Neural progenitor cell (in vitro differentiated cells): ENCODE measurements around the gene C1QBP. TPM values are rescaled to one million over a fixed set of nuclear protein-coding genes. Genes with fewer than 3 reads are reported as not detected.

Experiments used
- DNase-seq: peaks from one replicate; pipeline ENCODE4 v3.0.0-alpha.2; 2016; ENCODE audit warnings: low spot score
- H2AFZ ChIP-seq: fragments of 200-600 bp; sonication (generic); replicated peaks from 2 replicates; pipeline ENCODE4 v1.6.1; 2016; ENCODE audit warnings: antibody characterized with exemption
- H3F3A ChIP-seq: fragments of 200-600 bp; sonication (generic); 2 replicates; pipeline ENCODE4 v1.6.1; 2016; ENCODE audit warnings: antibody characterized with exemption, low read depth
- H3K27ac ChIP-seq: fragments of 200-600 bp; sonication (generic); 2 replicates; pipeline ENCODE4 v1.5.1; 2016; ENCODE audit warnings: mild to moderate bottlenecking
- H3K27me3 ChIP-seq: fragments of 200-600 bp; sonication (generic); 2 replicates; pipeline ENCODE4 v1.6.1; 2016; ENCODE audit warnings: mild to moderate bottlenecking, moderate library complexity
- H3K36me3 ChIP-seq: fragments of 200-600 bp; sonication (generic); 2 replicates; pipeline ENCODE4 v1.5.1; 2016
- H3K4me1 ChIP-seq: fragments of 200-600 bp; sonication (generic); 2 replicates; pipeline ENCODE4 v1.6.1; 2016; ENCODE audit warnings: mixed run types
- H3K4me2 ChIP-seq: fragments of 200-600 bp; sonication (generic); 2 replicates; pipeline ENCODE4 v1.6.1; 2016
- H3K4me3 ChIP-seq: fragments of 200-600 bp; sonication (generic); 2 replicates; pipeline ENCODE4 v1.5.1; 2016
- H3K79me2 ChIP-seq: fragments of 200-600 bp; sonication (generic); 2 replicates; pipeline ENCODE4 v1.6.1; 2016; ENCODE audit warnings: low read depth
- H3K9ac ChIP-seq: fragments of 200-600 bp; sonication (generic); 2 replicates; pipeline ENCODE4 v1.6.1; 2016
- H3K9me3 ChIP-seq: fragments of 200-600 bp; sonication (generic); 2 replicates; pipeline ENCODE4 v1.5.1; 2016; ENCODE audit warnings: low read depth
- H4K20me1 ChIP-seq: fragments of 200-600 bp; sonication (generic); 2 replicates; pipeline ENCODE4 v1.6.1; 2016; ENCODE audit warnings: low read depth
- H3K27ac Mint-ChIP-seq: 3 replicates; pipeline ENCODE4 v1.8.0; 2021; ENCODE audit warnings: mixed read lengths
- H3K27me3 Mint-ChIP-seq: 2 replicates; pipeline ENCODE4 v1.8.0; 2022; ENCODE audit warnings: low read depth, mild to moderate bottlenecking, inconsistent platforms, moderate library complexity, mixed read lengths; ENCODE audit not compliant: insufficient read depth
- H3K36me3 Mint-ChIP-seq: 3 replicates; pipeline ENCODE4 v1.8.0; 2021; ENCODE audit warnings: mixed read lengths
- H3K4me1 Mint-ChIP-seq: 3 replicates; pipeline ENCODE4 v1.8.0; 2021; ENCODE audit warnings: mixed read lengths
- H3K4me3 Mint-ChIP-seq: 3 replicates; pipeline ENCODE4 v1.8.0; 2021; ENCODE audit warnings: mild to moderate bottlenecking, moderate library complexity, mixed read lengths
- H3K9me3 Mint-ChIP-seq: 3 replicates; pipeline ENCODE4 v1.8.0; 2020; ENCODE audit warnings: mixed read lengths
- EZH2 ChIP-seq: fragments of 200-600 bp; sonication (generic); IDR thresholded peaks from 2 replicates; pipeline ENCODE4 v1.6.1; 2017; ENCODE audit warnings: antibody characterized with exemption, mild to moderate bottlenecking, moderate library complexity
- EZH2phosphoT487 ChIP-seq: fragments of 200-600 bp; sonication (generic); IDR thresholded peaks from 2 replicates; pipeline ENCODE4 v1.6.1; 2017; ENCODE audit warnings: antibody characterized with exemption
- total RNA-seq: library from RNA; depleted of rRNA; stranded (reverse); fragments of >200 nt; gene quantifications from 2 replicates; pipeline ENCODE4 v1.2.3, GENCODE V29; 2015; ENCODE audit warnings: low replicate concordance
- TF ChIP-seq, protein P1 (sequence below): fragments of 200-600 bp; sonication (generic); IDR thresholded peaks from 2 replicates; pipeline ENCODE4 v1.5.1; 2017; ENCODE audit warnings: antibody characterized with exemption, mild to moderate bottlenecking

The C1QBP gene
- total RNA-seq, 1 donor from 2014 or later: 254 TPM

- H3K36me3 ChIP-seq: peaks cover 31% of the 10 kb centered on the region
- no peak overlapping the region for H3K4me2 ChIP-seq
- H3K27ac ChIP-seq: no peak overlapping the region
- H3K9ac ChIP-seq: no peak overlapping the region
- Mint-ChIP-seq H3K4me3 (no peak overlapping the region), H3K27ac (no peak overlapping the region), H3K36me3 (peaks cover 53% of the 10 kb centered on the region), H3K9me3 (no peaks in the 10 kb centered on the region), H3K4me1 (peaks cover 5% of the 10 kb centered on the region), H3K27me3 (no peaks in the 10 kb centered on the region)
- H3K79me2 ChIP-seq: peaks cover 58% of the 10 kb centered on the region
- TF ChIP-seq EZH2phosphoT487: no peak
- no peak for TF ChIP-seq EZH2
- H2AFZ ChIP-seq: no peak overlapping the region
- no peaks in the 10 kb centered on the region for H3F3A ChIP-seq
- no peak overlapping the region for H3K4me3 ChIP-seq
- no peaks in the 10 kb centered on the region for H4K20me1 ChIP-seq
- DNase-seq: no peak
- H3K9me3 ChIP-seq: no peaks in the 10 kb centered on the region
- no peaks in the 10 kb centered on the region for H3K4me1 ChIP-seq
- no peaks in the 10 kb centered on the region for H3K27me3 ChIP-seq
Observed at GRCh38 chr17:5478992-5479391, 40.0 kb upstream of the C1QBP start.

DNA sequence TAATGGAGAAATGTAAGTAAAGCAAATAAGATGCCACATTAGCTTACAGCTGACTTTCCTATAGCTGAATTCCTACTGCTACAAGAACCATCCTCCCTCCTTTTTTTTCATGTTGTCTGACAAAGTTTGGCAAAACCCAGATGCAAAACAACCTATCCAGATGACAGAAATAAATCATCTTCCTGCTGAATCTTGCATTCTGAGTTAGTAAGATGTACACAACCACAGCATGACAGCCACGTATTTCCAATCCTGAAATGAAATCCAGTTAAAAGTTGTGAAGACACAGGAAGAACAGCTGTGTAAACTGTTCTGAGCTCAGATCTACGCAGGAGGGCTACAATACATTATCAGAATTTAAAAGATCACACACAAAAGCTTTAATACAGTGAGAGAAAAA lies 35.0 kb upstream of the C1QBP start:
- Histone ChIP-seq H3K27ac (no peak overlapping the region), H3F3A (peaks cover 33% of the 10 kb centered on the region), H3K4me2 (no peak overlapping the region), H3K36me3 (peaks cover 25% of the 10 kb centered on the region), H3K9me3 (no peaks in the 10 kb centered on the region), H3K27me3 (no peaks in the 10 kb centered on the region), H3K4me3 (no peak overlapping the region), H2AFZ (no peak overlapping the region), H3K9ac (no peak overlapping the region), H4K20me1 (no peaks in the 10 kb centered on the region), H3K79me2 (peaks cover 21% of the 10 kb centered on the region), H3K4me1 (no peaks in the 10 kb centered on the region)
- H3K27me3 Mint-ChIP-seq: no peaks in the 10 kb centered on the region
- no peaks in the 10 kb centered on the region for H3K9me3 Mint-ChIP-seq
- no peak overlapping the region for H3K4me3 Mint-ChIP-seq
- peaks cover 29% of the 10 kb centered on the region for H3K36me3 Mint-ChIP-seq
- DNase-seq: no peak
- peaks cover 2% of the 10 kb centered on the region for H3K4me1 Mint-ChIP-seq
- H3K27ac Mint-ChIP-seq: no peak overlapping the region
- TF ChIP-seq, protein P1, sequence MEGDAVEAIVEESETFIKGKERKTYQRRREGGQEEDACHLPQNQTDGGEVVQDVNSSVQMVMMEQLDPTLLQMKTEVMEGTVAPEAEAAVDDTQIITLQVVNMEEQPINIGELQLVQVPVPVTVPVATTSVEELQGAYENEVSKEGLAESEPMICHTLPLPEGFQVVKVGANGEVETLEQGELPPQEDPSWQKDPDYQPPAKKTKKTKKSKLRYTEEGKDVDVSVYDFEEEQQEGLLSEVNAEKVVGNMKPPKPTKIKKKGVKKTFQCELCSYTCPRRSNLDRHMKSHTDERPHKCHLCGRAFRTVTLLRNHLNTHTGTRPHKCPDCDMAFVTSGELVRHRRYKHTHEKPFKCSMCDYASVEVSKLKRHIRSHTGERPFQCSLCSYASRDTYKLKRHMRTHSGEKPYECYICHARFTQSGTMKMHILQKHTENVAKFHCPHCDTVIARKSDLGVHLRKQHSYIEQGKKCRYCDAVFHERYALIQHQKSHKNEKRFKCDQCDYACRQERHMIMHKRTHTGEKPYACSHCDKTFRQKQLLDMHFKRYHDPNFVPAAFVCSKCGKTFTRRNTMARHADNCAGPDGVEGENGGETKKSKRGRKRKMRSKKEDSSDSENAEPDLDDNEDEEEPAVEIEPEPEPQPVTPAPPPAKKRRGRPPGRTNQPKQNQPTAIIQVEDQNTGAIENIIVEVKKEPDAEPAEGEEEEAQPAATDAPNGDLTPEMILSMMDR: no peak
- TF ChIP-seq EZH2phosphoT487 (no peak), EZH2 (no peak)

DNA sequence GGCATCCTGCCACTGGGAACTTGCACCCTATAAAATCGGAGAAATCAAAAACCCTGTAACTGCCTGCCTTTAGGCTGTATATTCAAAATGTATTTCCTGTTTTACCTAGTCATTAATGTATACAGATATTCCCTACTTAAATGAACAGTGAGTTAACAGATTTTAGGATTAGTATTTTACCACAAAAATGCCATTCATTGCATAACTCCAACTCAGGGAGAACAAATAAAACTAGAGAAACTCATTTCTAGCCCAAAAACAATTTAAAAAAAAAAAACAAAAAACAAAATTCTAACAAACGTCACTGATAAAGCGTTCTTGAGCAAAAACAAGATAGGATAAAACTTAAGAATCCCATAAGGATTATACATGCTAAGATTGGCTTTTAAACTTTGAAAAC lies 33.6 kb upstream of the C1QBP start:
- Mint-ChIP-seq H3K27ac (no peak overlapping the region), H3K27me3 (peaks cover under 1% of the 10 kb centered on the region), H3K9me3 (no peaks in the 10 kb centered on the region), H3K4me1 (peaks cover 8% of the 10 kb centered on the region), H3K36me3 (peaks cover 17% of the 10 kb centered on the region), H3K4me3 (no peak overlapping the region)
- Histone ChIP-seq H3F3A (peaks cover 39% of the 10 kb centered on the region), H3K36me3 (peaks cover 11% of the 10 kb centered on the region), H3K9ac (no peak overlapping the region), H4K20me1 (no peaks in the 10 kb centered on the region), H3K4me2 (no peak overlapping the region), H3K79me2 (peaks cover 25% of the 10 kb centered on the region), H3K4me3 (no peak overlapping the region), H2AFZ (no peak overlapping the region), H3K27ac (no peak overlapping the region), H3K4me1 (no peaks in the 10 kb centered on the region), H3K27me3 (no peaks in the 10 kb centered on the region), H3K9me3 (no peaks in the 10 kb centered on the region)
- no peak for DNase-seq
- no peak for TF ChIP-seq EZH2
- TF ChIP-seq, protein P1: no peak
- no peak for TF ChIP-seq EZH2phosphoT487

DNA sequence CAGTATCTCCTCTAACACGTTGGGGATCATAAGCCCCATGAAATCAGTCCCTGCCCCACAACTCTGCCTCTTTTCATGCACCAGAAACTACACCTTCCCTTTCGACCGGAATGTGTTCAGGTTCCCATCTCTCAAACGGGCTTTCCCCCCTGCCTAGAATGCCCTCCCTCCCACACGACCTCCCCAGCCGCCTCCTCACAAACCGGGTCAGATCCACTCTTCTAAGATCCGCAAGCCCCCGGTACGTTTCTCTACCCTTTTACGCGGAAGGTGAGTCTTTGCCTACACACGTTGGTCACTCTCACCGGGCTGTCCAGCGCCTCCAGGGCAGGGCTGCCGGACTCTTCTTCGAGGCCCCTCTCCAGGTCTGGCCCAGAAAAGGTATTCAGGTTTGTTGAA lies 29.1 kb upstream of the C1QBP start:
- H3K27ac ChIP-seq: peak overlapping the region; percentile 79
- peak overlapping the region; percentile 91 for H3K4me3 Mint-ChIP-seq
- no peaks in the 10 kb centered on the region for H3K36me3 ChIP-seq
- TF ChIP-seq EZH2 (no peak), EZH2phosphoT487 (no peak)
- TF ChIP-seq, protein P1: no peak
- H3K27me3 ChIP-seq: no peaks in the 10 kb centered on the region
- peaks cover 6% of the 10 kb centered on the region for H3K27me3 Mint-ChIP-seq
- H3K4me1 ChIP-seq: peaks cover 12% of the 10 kb centered on the region
- H3K36me3 Mint-ChIP-seq: no peaks in the 10 kb centered on the region
- H3K9me3 ChIP-seq: no peaks in the 10 kb centered on the region
- peak overlapping the region; percentile 61 for H2AFZ ChIP-seq
- H3K27ac Mint-ChIP-seq: no peak overlapping the region
- peaks cover 21% of the 10 kb centered on the region for H3K4me1 Mint-ChIP-seq
- H3K4me3 ChIP-seq: peak overlapping the region; percentile 88
- no peak for DNase-seq
- peaks cover 22% of the 10 kb centered on the region for H4K20me1 ChIP-seq
- peak overlapping the region; percentile 81 for H3K4me2 ChIP-seq
- H3K9me3 Mint-ChIP-seq: no peaks in the 10 kb centered on the region
- H3K79me2 ChIP-seq: peaks cover 55% of the 10 kb centered on the region
- H3K9ac ChIP-seq: peak overlapping the region; percentile 56
- H3F3A ChIP-seq: peaks cover 36% of the 10 kb centered on the region
